Measurements from ENCODE around the gene CACNA2D3.

- TF ChIP-seq, protein P1, sequence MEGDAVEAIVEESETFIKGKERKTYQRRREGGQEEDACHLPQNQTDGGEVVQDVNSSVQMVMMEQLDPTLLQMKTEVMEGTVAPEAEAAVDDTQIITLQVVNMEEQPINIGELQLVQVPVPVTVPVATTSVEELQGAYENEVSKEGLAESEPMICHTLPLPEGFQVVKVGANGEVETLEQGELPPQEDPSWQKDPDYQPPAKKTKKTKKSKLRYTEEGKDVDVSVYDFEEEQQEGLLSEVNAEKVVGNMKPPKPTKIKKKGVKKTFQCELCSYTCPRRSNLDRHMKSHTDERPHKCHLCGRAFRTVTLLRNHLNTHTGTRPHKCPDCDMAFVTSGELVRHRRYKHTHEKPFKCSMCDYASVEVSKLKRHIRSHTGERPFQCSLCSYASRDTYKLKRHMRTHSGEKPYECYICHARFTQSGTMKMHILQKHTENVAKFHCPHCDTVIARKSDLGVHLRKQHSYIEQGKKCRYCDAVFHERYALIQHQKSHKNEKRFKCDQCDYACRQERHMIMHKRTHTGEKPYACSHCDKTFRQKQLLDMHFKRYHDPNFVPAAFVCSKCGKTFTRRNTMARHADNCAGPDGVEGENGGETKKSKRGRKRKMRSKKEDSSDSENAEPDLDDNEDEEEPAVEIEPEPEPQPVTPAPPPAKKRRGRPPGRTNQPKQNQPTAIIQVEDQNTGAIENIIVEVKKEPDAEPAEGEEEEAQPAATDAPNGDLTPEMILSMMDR (conservative IDR thresholded peaks at IDR 0.05), result no peak
- no peak for TF ChIP-seq EZH2 (IDR thresholded peaks at IDR 0.05; ENCODE audit: low read depth)
Observed at GRCh38 chr3:54599716-54600115, 477.4 kb downstream of the CACNA2D3 start.

Measured in PC-9 (cell line).